IMR-90 (cell line): Measurements from ENCODE around the gene LRRC55. TPM values are rescaled to one million over a fixed set of nuclear protein-coding genes. Genes with fewer than 3 reads are reported as not detected.

Experiments used
- ATAC-seq: fragments of 200-7000 bp; cut with Tn5 transposase; 2 replicates; pipeline ENCODE4 v1.9.1; 2020; ENCODE audit warnings: low read depth, mild to moderate bottlenecking, moderate library complexity
- BruUV-seq: library from RNA; stranded (reverse); fragments of 400-500 nt; replicated peaks from 2 replicates; lab custom pipeline; 2021; lab: Mats Ljungman, UMichigan
- CTCF ChIA-PET: fragments of 300-600 bp; formaldehyde crosslinking; extraction: SDS; loops from one replicate; lab custom pipeline; 2021; ENCODE audit warnings: antibody characterized with exemption; lab: Yijun Ruan, JAX
- POLR2A ChIA-PET: fragments of 300-600 bp; sonication (Branson Sonifier 250); formaldehyde crosslinking; loops from one replicate; lab custom pipeline; 2022; ENCODE audit warnings: antibody characterized with exemption; ENCODE audit not compliant: unreplicated experiment; lab: Charles Lee
- DNase-seq: peaks from one replicate; pipeline ENCODE4 v3.0.0; 2013
- H2AFZ ChIP-seq: replicated peaks from 2 replicates; pipeline ENCODE3; 2013; ENCODE audit warnings: low read length, mild to moderate bottlenecking; ENCODE audit not compliant: poor library complexity
- H2AK5ac ChIP-seq: 2 replicates; pipeline ENCODE4 v1.6.1; 2013; ENCODE audit warnings: low read depth, low read length, inconsistent platforms
- H2AK9ac ChIP-seq: replicated peaks from 2 replicates; pipeline ENCODE3; 2013; ENCODE audit warnings: mild to moderate bottlenecking, low read depth, low read length, moderate library complexity; ENCODE audit not compliant: poor library complexity
- H2BK120ac ChIP-seq: 2 replicates; pipeline ENCODE4 v1.6.1; 2013; ENCODE audit warnings: low read depth, low read length, inconsistent platforms
- H2BK15ac ChIP-seq: 3 replicates; pipeline ENCODE4 v1.6.1; 2013; ENCODE audit warnings: low read depth, low read length, inconsistent platforms
- H2BK20ac ChIP-seq: 2 replicates; pipeline ENCODE4 v1.6.1; 2013; ENCODE audit warnings: low read depth, mild to moderate bottlenecking, inconsistent platforms, low read length, moderate library complexity
- H2BK5ac ChIP-seq: 2 replicates; pipeline ENCODE4 v1.6.1; 2013; ENCODE audit warnings: mild to moderate bottlenecking, low read depth, low read length, inconsistent platforms; ENCODE audit not compliant: poor library complexity, severe bottlenecking
- H3K14ac ChIP-seq: replicated peaks from 2 replicates; pipeline ENCODE4 v1.6.1; 2013; ENCODE audit warnings: low read depth, low read length, inconsistent platforms
- H3K18ac ChIP-seq: 2 replicates; pipeline ENCODE4 v1.6.1; 2013; ENCODE audit warnings: low read depth, low read length, control low read depth
- H3K23ac ChIP-seq: 2 replicates; pipeline ENCODE4 v1.6.1; 2013; ENCODE audit warnings: low read depth, low read length, inconsistent platforms
- H3K27ac ChIP-seq: 2 replicates; pipeline ENCODE4 v1.5.1; 2013; ENCODE audit warnings: mild to moderate bottlenecking, control low read depth, low read length; ENCODE audit not compliant: insufficient read depth
- H3K27me3 ChIP-seq: 2 replicates; pipeline ENCODE4 v1.6.1; 2013; ENCODE audit warnings: low read length; ENCODE audit not compliant: control insufficient read depth, insufficient read depth
- H3K36me3 ChIP-seq: 2 replicates; pipeline ENCODE4 v1.6.1; 2013; ENCODE audit warnings: low read length, mixed read lengths; ENCODE audit not compliant: control insufficient read depth, insufficient read depth
- H3K4ac ChIP-seq: 2 replicates; pipeline ENCODE4 v1.6.1; 2013; ENCODE audit warnings: low read depth, low read length, inconsistent platforms
- H3K4me1 ChIP-seq: 2 replicates; pipeline ENCODE4 v1.6.1; 2013; ENCODE audit warnings: low read length, mixed read lengths; ENCODE audit not compliant: control insufficient read depth, insufficient read depth
- H3K4me2 ChIP-seq: 2 replicates; pipeline ENCODE4 v1.6.1; 2013; ENCODE audit warnings: low read depth, mild to moderate bottlenecking, control low read depth, low read length, moderate library complexity
- H3K4me3 ChIP-seq: 2 replicates; pipeline ENCODE4 v1.5.1; 2013; ENCODE audit warnings: low read depth, mild to moderate bottlenecking, control low read depth, low read length, moderate library complexity; ENCODE audit not compliant: insufficient read depth
- H3K56ac ChIP-seq: 2 replicates; pipeline ENCODE4 v1.6.1; 2013; ENCODE audit warnings: low read length, inconsistent platforms; ENCODE audit not compliant: insufficient read depth; ENCODE audit errors: extremely low read depth
- H3K79me1 ChIP-seq, 2 experiments: 2 replicates each; pipeline ENCODE4 v1.6.1; 2013; ENCODE audit warnings: low read length in 2 of 2, inconsistent platforms in 1 of 2, low read depth in 1 of 2
- H3K9ac ChIP-seq: 2 replicates; pipeline ENCODE4 v1.6.1; 2013; ENCODE audit warnings: low read depth, low read length, control low read depth
- H3K9me1 ChIP-seq: 2 replicates; pipeline ENCODE4 v1.6.1; 2013; ENCODE audit warnings: low read length, inconsistent platforms; ENCODE audit not compliant: insufficient read depth
- H3K9me3 ChIP-seq: 2 replicates; pipeline ENCODE4 v1.6.1; 2013; ENCODE audit warnings: low read length; ENCODE audit not compliant: control insufficient read depth, insufficient read depth
- H4K20me1 ChIP-seq: 2 replicates; pipeline ENCODE4 v1.6.1; 2013; ENCODE audit warnings: low read length, inconsistent platforms; ENCODE audit not compliant: insufficient read depth
- H4K5ac ChIP-seq: 2 replicates; pipeline ENCODE4 v1.6.1; 2013; ENCODE audit warnings: mild to moderate bottlenecking, low read depth, low read length, control low read depth
- H4K8ac ChIP-seq, 2 experiments: 2 replicates each; pipeline ENCODE4 v1.6.1; 2013; ENCODE audit warnings: low read depth in 2 of 2, low read length in 2 of 2, control low read depth in 1 of 2, inconsistent platforms in 1 of 2
- H4K91ac ChIP-seq: 2 replicates; pipeline ENCODE4 v1.6.1; 2013; ENCODE audit warnings: low read depth, low read length, inconsistent platforms; ENCODE audit not compliant: insufficient read depth
- BHLHE40 ChIP-seq: fragments of 150-350 bp; IDR thresholded peaks from 2 replicates; pipeline ENCODE4 v1.6.1; 2016; ENCODE audit warnings: mild to moderate bottlenecking, low read depth, low read length
- CEBPB ChIP-seq: IDR thresholded peaks from 2 replicates; pipeline ENCODE4 v1.6.1; 2012; ENCODE audit warnings: low read depth, low read length, improper control_type of control experiment
- CHD1 ChIP-seq: IDR thresholded peaks from 2 replicates; pipeline ENCODE4 v1.6.1; 2012; ENCODE audit warnings: low read depth, low read length, improper control_type of control experiment
- CTCF ChIP-seq: conservative IDR thresholded peaks from 2 replicates; pipeline ENCODE4 v1.5.1; 2012; ENCODE audit warnings: mild to moderate bottlenecking, low read depth, low read length, improper control_type of control experiment
- ELK1 ChIP-seq: fragments of 150-350 bp; IDR thresholded peaks from 2 replicates; pipeline ENCODE4 v1.6.1; 2016; ENCODE audit warnings: low read depth, mild to moderate bottlenecking, low read length, moderate library complexity, borderline replicate concordance
- FOS ChIP-seq: fragments of 150-350 bp; IDR thresholded peaks from 2 replicates; pipeline ENCODE4 v1.6.1; 2016; ENCODE audit warnings: low read depth, low read length
- MAFK ChIP-seq: IDR thresholded peaks from 2 replicates; pipeline ENCODE4 v1.6.1; 2012; ENCODE audit warnings: low read depth, low read length, improper control_type of control experiment
- MAZ ChIP-seq: IDR thresholded peaks from 2 replicates; pipeline ENCODE4 v1.6.1; 2012; ENCODE audit warnings: low read depth, mild to moderate bottlenecking, low read length, improper control_type of control experiment, moderate library complexity, borderline replicate concordance
- MXI1 ChIP-seq: IDR thresholded peaks from 2 replicates; pipeline ENCODE4 v1.6.1; 2012; ENCODE audit warnings: low read depth, mild to moderate bottlenecking, low read length, moderate library complexity, borderline replicate concordance
- NFE2L2 ChIP-seq: fragments of 150-350 bp; IDR thresholded peaks from 2 replicates; pipeline ENCODE4 v1.6.1; 2016; ENCODE audit warnings: low read depth, mild to moderate bottlenecking, low read length
- RAD21 ChIP-seq: IDR thresholded peaks from 2 replicates; pipeline ENCODE4 v1.6.1; 2012; ENCODE audit warnings: low read length, improper control_type of control experiment
- RCOR1 ChIP-seq: IDR thresholded peaks from 2 replicates; pipeline ENCODE4 v1.6.1; 2012; ENCODE audit warnings: mild to moderate bottlenecking, low read length, improper control_type of control experiment; ENCODE audit not compliant: insufficient replicate concordance
- SMC3 ChIP-seq: fragments of 150-350 bp; IDR thresholded peaks from 2 replicates; pipeline ENCODE4 v1.6.1; 2016; ENCODE audit warnings: low read depth, mild to moderate bottlenecking, antibody characterized with exemption, low read length, moderate library complexity
- USF2 ChIP-seq: fragments of 150-350 bp; IDR thresholded peaks from 2 replicates; pipeline ENCODE4 v1.6.1; 2017; ENCODE audit warnings: mild to moderate bottlenecking, antibody characterized with exemption, low read length, low read depth
- WGBS, 2 experiments: methylation state at CpG; one replicate each; pipeline versions ENCODE4 v1.1.5 to v1.1.7; 2013; ENCODE audit warnings: missing lambda C conversion rate in 2 of 2; ENCODE audit not compliant: insufficient read length in 1 of 2; ENCODE audit errors: extremely low coverage in 2 of 2; 5-methylcytosine and 5-hydroxymethylcytosine counted together
- dilution Hi-C: fragments of 300-500 bp; cut with HindIII; formaldehyde crosslinking; loops from one replicate; pipeline ENCODE4 v1.14.3; 2018; ENCODE audit warnings: low sequenced_read_pairs; ENCODE audit not compliant: unreplicated experiment
- in situ Hi-C: fragments of 300-500 bp; cut with MboI; formaldehyde crosslinking; loops from 3 replicates; pipeline ENCODE4 v1.14.3; 2019; ENCODE audit warnings: low sequenced_read_pairs, inconsistent platforms, mixed read lengths
- intact Hi-C: fragments of 100-400 bp; cut with micrococcal nuclease; formaldehyde crosslinking; loops from 2 replicates; pipeline ENCODE4 v1.10.0; 2022
- polyA plus RNA-seq, 3 experiments: library from polyadenylated mRNA; depleted of rRNA; stranded (reverse); fragments of >200 nt; gene quantifications; 2 replicates each; pipeline ENCODE4 v1.2.3, GENCODE V29; 2012; ENCODE audit warnings: low replicate concordance in 1 of 3
- total RNA-seq: library from RNA; depleted of rRNA; stranded (reverse); fragments of >200 nt; gene quantifications from 2 replicates; pipeline ENCODE4 v1.2.3, GENCODE V29; 2012

Gene LRRC55
- total and polyA plus RNA-seq, 2 of the 4 experiments (the other 2 are of a cell fraction) = not detected

GRCh38 chr11:57224128-57224527 lies 42.4 kb downstream of the LRRC55 start:
- Histone ChIP-seq H2AK9ac (no peak overlapping the region), H3K14ac (no peak overlapping the region; the same call in 1 of the 2 replicates), H4K5ac (no peak overlapping the region), H3K4ac (peak overlapping the region; percentile 38), H4K8ac (no peak overlapping the region), H2BK15ac (peak overlapping the region; percentile 29; the same call in 1 of the 3 replicates), H3K9ac (no peak overlapping the region), H3K79me1 (no peaks in the 10 kb centered on the region), H2AFZ (no peak overlapping the region), H2BK5ac (no peak overlapping the region), H2BK20ac (peak overlapping the region; percentile 33; the same call in 1 of the 2 replicates), H3K9me1 (peaks cover 8% of the 10 kb centered on the region; the same call in 1 of the 2 replicates), H3K4me1 (peaks cover 3% of the 10 kb centered on the region), H3K56ac (no peak overlapping the region), H2BK120ac (peak overlapping the region; percentile 53), H3K18ac (no peak overlapping the region), H3K4me2 (no peak overlapping the region), H3K9me3 (no peaks in the 10 kb centered on the region), H2AK5ac (no peak overlapping the region), H3K27ac (no peak overlapping the region), H3K27me3 (no peaks in the 10 kb centered on the region; the same call in 1 of the 2 replicates), H3K4me3 (no peak overlapping the region), H3K36me3 (no peaks in the 10 kb centered on the region), H4K91ac (peak overlapping the region; percentile 37; the same call in 1 of the 2 replicates), H3K23ac (no peak overlapping the region; the same call in 1 of the 2 replicates), H4K20me1 (no peaks in the 10 kb centered on the region)
- no CpG with 5 or more reads among the region's 2 CpGs for WGBS, 2 experiments
- dilution Hi-C loops (no loop called here), in situ Hi-C loops (no loop called here), intact Hi-C loops (no loop called here)
- POLR2A ChIA-PET = no interaction called here
- DNase-seq (no peak), ATAC-seq (no peak)
- TF ChIP-seq RAD21 (no peak), ELK1 (no peak), CEBPB (no peak), RCOR1 (no peak), MAZ (no peak), NFE2L2 (no peak), CHD1 (no peak), CTCF (no peak), BHLHE40 (no peak), MXI1 (no peak), USF2 (no peak), SMC3 (no peak), FOS (no peak), MAFK (no peak)
- no TSS peak for BruUV-seq
- CTCF ChIA-PET = interaction anchor here (1.7 kb wide), 1 partner anchor 25 kb away, joined by 5 read pairs; no protein-coding TSS in a partner anchor
